D721Med (cell line): ENCODE data around the gene CPXM1.

Experiments
- DNase-seq: peaks from one replicate; pipeline ENCODE4 v3.0.0; 2011; ENCODE audit warnings: low spot score; ENCODE audit not compliant: insufficient read length
- FAIRE-seq: peaks from 2 replicates; lab custom pipeline; 2011; peaks lifted over from hg19 to GRCh38; lab: Jason Lieb, UNC
- TF ChIP-seq, protein P1 (sequence below): IDR thresholded peaks from 2 replicates; pipeline ENCODE4 v1.5.1; 2012; ENCODE audit warnings: mild to moderate bottlenecking, control low read depth; ENCODE audit not compliant: insufficient read depth; ENCODE audit errors: missing control alignments

The CPXM1 gene

DNA sequence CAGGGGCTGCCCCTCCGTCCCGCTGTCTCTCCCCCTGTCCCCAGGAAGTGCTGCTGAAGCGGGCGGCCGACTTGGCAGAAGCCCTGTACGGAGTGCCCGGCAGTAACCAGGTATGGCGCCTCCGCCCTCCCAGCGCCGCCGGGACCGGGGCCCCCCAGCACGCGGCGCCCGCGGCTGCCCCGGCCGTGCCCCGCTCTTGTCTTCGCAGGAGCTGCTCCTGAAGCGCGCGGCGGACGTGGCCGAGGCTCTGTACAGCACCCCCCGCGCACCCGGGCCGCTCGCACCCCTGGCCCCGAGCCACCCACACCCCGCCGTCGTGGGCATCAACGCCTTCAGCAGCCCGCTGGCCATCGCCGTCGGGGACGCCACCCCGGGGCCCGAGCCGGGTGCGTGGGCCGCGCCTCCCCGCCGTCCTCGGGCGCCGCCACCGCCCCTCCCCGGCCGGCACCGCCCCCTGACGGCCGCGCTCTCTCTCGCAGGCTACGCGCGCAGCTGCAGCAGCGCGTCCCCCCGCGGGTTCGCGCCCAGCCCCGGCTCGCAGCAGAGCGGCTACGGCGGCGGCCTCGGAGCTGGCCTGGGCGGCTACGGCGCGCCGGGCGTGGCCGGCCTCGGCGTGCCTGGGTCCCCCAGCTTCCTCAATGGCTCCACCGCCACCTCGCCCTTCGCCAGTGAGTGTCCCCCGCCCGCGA, 48.4 kb downstream of the CPXM1 start:
- TF ChIP-seq, protein P1, sequence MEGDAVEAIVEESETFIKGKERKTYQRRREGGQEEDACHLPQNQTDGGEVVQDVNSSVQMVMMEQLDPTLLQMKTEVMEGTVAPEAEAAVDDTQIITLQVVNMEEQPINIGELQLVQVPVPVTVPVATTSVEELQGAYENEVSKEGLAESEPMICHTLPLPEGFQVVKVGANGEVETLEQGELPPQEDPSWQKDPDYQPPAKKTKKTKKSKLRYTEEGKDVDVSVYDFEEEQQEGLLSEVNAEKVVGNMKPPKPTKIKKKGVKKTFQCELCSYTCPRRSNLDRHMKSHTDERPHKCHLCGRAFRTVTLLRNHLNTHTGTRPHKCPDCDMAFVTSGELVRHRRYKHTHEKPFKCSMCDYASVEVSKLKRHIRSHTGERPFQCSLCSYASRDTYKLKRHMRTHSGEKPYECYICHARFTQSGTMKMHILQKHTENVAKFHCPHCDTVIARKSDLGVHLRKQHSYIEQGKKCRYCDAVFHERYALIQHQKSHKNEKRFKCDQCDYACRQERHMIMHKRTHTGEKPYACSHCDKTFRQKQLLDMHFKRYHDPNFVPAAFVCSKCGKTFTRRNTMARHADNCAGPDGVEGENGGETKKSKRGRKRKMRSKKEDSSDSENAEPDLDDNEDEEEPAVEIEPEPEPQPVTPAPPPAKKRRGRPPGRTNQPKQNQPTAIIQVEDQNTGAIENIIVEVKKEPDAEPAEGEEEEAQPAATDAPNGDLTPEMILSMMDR: no peak
- FAIRE-seq (no peak), DNase-seq (no peak)

DNA sequence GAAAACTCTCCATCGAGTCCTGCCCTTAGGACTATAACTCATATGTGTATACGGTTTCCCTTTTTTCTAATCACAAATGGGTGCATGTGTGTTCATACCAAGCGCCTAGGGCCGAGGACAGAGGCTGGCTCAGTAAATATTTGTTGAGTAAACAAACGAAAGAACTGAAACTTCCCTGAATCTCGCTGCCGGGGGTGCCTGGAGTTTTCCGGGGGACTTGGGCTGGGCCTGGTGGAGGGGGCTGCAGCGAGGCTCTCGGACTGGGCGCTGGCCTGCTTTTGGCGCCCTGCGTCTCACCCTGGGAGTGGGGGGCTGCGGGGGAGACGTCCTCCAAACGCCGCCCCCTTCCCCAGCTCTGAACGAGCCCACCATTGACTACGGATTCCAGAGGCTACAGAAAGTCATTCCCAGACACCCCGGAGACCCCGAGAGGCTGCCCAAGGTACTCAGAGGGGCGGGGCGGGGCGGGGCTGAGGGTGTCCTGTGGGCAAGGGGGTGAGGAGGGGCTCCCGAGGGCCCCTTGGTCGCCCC, 49.0 kb downstream of the CPXM1 start:
- FAIRE-seq (no peak), DNase-seq (no peak)
- TF ChIP-seq, protein P1: no peak

DNA sequence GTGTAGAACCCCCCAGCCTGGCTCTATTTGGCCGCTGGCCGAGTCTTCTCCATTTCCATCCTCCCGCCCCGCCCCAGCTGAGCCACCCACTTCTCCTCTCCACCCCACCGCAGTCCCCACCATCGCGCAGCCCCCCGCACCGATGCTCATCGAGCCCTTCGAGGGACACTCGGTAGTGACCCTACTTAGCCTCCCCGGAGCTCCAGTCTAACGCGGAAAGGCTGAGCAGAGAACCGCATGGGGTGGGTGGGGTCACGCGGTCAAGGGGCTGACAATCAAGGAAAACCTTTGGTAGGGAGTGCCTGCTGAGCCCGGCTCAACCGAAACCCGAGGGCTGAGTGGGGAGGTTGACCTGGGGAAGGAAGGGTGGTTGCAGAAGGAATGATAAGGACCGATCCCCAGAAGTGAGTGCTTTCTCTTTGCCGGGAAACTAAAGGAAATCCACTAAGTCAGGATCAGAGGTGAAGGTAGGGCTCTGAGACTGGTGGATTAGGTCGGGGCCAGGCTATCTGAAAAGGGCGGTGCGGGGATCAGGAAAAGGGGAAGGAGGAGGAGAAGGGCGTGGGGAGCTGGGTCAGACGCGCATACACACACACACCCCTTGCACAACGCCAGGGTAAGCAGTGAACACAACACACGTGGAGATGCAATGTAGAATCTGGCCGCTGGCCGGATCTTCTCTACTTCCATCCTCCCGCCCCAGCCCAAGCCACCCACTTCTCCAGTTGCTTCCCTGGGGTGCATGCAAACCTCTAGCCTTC, 49.8 kb downstream of the CPXM1 start:
- TF ChIP-seq, protein P1: no peak
- DNase-seq: no peak
- FAIRE-seq: no peak

DNA sequence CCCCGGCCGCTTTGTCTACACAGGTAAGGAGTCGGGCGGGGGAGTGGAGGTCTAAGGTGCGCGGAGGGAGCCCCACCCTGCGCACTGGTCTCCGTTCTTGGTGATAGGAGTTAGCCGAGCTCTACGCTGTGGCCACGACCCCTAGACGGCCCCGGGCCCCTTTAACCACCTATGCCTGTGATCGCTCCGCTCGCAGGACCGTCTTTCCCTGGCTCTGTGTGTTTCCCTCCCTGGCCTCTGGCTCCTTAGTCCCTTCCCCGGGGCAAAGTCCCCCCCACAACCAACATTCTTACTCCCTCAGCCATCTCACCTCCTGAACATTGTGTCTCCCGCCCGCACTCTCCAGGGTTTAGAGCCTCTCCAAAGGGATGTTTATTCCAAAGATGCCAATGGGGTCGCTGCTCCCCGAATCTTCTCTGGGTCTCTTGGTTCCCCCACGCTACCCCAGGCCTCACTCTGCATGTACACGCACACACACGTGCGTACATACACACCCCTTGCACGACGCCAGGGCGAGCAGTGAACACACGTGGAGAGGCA, 50.4 kb downstream of the CPXM1 start:
- FAIRE-seq: no peak
- TF ChIP-seq, protein P1: no peak
- DNase-seq: no peak

DNA sequence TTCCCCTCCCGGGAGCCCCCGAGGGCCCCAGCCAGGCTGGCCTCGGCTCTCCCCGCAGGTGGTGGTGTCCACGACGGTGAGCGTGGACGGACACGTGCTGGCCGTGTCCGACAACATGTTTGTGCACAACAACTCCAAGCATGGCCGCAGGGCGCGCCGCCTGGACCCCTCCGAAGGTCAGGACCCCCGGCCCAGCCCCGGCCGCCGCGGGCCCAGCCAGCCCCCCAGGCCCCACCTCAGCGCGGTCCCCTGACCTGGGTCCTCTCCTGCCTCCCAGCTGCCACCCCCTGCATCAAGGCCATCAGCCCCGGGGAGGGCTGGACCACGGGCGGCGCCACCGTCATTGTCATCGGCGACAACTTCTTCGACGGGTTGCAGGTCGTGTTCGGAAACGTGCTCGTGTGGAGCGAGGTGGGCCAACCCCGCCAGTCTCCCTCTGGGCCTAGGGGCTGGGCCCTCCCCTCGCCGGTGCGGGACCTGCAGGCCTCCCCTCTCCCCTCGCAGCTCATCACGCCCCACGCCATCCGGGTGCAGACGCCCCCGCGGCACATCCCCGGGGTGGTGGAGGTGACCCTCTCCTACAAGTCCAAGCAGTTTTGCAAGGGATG, 51.0 kb downstream of the CPXM1 start:
- TF ChIP-seq, protein P1: no peak
- DNase-seq (no peak), FAIRE-seq (no peak)

DNA sequence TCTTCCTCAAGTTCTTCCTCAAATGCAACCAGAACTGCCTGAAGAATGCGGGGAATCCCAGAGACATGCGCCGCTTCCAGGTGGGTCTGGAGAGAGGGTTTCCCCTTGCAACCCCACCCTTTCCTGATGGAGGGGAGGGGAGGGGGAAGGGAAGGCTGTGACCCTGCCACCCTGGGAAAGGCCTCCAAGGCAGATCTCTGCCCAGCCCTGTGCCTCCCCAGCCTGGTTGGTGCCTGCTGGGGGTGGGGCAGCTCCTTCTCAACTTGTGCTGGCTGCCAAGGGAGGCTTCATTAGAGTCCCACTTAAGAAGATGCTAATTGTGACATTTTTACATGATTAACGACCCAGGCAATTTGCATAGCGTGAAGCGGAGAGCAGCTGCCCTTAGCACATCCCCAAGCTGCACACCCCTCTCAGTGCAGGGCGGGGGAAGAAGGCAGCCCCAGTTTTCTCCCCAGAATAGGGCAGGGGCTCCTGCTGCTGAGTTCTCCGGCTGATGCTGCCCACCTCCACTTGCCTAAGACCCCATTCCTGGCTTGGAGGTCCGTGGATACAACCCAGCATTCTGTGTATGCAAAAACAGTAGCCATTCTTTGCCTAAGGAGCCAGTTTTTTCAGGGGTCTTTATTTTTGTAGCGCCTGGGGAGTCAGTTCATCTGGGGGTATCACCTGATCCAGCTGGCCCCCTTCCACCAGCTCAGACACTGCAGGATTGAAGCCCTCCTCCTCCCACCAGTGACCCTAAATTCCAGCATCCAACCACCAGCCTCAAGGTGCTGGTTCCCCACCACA, 51.7 kb downstream of the CPXM1 start:
- FAIRE-seq (no peak), DNase-seq (no peak)
- TF ChIP-seq, protein P1: no peak
